GM12875 (cell line): ENCODE measurements around the gene KCNJ5.

Source experiments
- H3K4me3 ChIP-seq: one replicate; pipeline ENCODE4 v1.5.1; 2011; ENCODE audit warnings: low read depth, low read length, control low read depth
- CTCF ChIP-seq: IDR thresholded peaks from 2 replicates; pipeline ENCODE4 v1.5.1; 2011; ENCODE audit warnings: low read depth, mild to moderate bottlenecking, control low read depth, inconsistent platforms, low read length, moderate library complexity, borderline replicate concordance; ENCODE audit not compliant: insufficient read depth

KCNJ5 gene

GRCh38 chr11:128925250-128925600 lies 34.1 kb downstream of the KCNJ5 start:
- no peak for TF ChIP-seq CTCF
- H3K4me3 ChIP-seq, result no peak overlapping the region

- TF ChIP-seq CTCF, result no peak
- H3K4me3 ChIP-seq, result no peak overlapping the region
Observed at GRCh38 chr11:128926000-128926399, 34.8 kb downstream of the KCNJ5 start.

GRCh38 chr11:128926437-128927107 lies 35.4 kb downstream of the KCNJ5 start:
- H3K4me3 ChIP-seq, result no peak overlapping the region

GRCh38 chr11:128927108-128927461 lies 35.9 kb downstream of the KCNJ5 start:
- no peak overlapping the region for H3K4me3 ChIP-seq
- no peak for TF ChIP-seq CTCF

More at GRCh38 chr11:128926437-128927107, 35.4 kb downstream of the KCNJ5 start:
- no peak for TF ChIP-seq CTCF

- H3K4me3 ChIP-seq, result no peak overlapping the region
- no peak for TF ChIP-seq CTCF
Observed at GRCh38 chr11:128927683-128928336, 36.7 kb downstream of the KCNJ5 start.

GRCh38 chr11:128928400-128928799 lies 37.2 kb downstream of the KCNJ5 start:
- no peak overlapping the region for H3K4me3 ChIP-seq
- no peak for TF ChIP-seq CTCF

- TF ChIP-seq CTCF, result no peak
- H3K4me3 ChIP-seq, result no peak overlapping the region
Observed at GRCh38 chr11:128929468-128929867, 38.3 kb downstream of the KCNJ5 start.
